Left lobe of liver (tissue), 2 donors: ENCODE measurements around the gene SH3RF2. TPM values are rescaled to one million over a fixed set of nuclear protein-coding genes. Genes with fewer than 3 reads are reported as not detected.

Source experiments
- ATAC-seq: fragments of 200-7000 bp; cut with Tn5 transposase; one replicate; pipeline ENCODE4 v1.9.1; 2020; ENCODE audit warnings: mild to moderate bottlenecking, moderate library complexity
- DNase-seq: peaks from one replicate; pipeline ENCODE4 v3.0.0-alpha.2; 2020; ENCODE audit warnings: low spot score
- total RNA-seq: library from RNA; stranded (reverse); gene quantifications from one replicate; pipeline ENCODE4 v1.2.1, GENCODE V29; 2021
- donor health status: DM: no; HTN: no; CAD: no; lungs with moderate emphysema.
- donor health status: DM: no; HTN: yes; CAD: no.

SH3RF2 gene
- total RNA-seq, 1 donor from 2014 or later, result 18.0 TPM

GRCh38 chr5:145921211-145921610 lies 15.2 kb upstream of the SH3RF2 start:
- DNase-seq, result no peak
- no peak for ATAC-seq

DNA sequence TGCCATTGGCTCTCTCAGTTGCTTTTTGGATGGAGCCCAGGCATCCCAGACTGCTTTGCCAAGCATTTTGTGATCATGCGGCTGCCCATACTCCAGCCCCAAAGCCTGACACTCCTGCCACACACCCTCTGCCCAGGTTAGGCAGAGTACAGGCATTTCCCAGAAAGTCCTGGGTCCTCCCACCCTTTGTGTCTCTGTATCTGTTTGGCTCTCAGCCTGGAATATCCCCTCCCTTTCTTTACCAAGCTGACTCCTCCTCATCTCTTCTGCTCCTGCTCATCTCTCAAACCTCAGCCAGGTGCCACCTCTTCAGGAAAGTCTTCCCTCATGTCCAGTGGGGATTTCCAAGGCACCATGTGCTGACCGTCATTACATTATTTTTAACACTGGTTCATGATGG lies 14.3 kb upstream of the SH3RF2 start:
- DNase-seq (no peak), ATAC-seq (peak; percentile 34)

GRCh38 chr5:145923405-145923804 lies 13.0 kb upstream of the SH3RF2 start:
- no peak for DNase-seq
- no peak for ATAC-seq

DNA sequence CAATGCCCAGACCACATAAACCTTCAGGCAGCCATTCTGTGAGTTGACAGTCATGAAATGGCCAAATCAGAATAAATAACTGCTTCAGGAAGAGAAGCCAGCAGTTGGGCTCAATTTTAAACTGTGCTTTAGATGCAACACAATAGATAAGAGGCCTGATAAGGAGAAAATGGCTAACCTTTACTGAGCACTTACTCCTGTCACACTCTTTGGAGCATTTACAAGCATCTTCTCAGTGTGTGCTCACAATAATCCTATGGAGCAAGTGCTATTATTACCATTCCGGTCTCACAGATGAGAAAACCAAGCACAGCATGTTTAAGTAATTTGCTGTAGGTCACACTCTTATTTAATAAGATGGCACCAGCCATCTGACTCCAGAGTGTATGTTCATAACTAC lies 11.5 kb upstream of the SH3RF2 start:
- DNase-seq (no peak), ATAC-seq (no peak)

GRCh38 chr5:145925353-145925752 lies 11.0 kb upstream of the SH3RF2 start:
- ATAC-seq (no peak), DNase-seq (no peak)

DNA sequence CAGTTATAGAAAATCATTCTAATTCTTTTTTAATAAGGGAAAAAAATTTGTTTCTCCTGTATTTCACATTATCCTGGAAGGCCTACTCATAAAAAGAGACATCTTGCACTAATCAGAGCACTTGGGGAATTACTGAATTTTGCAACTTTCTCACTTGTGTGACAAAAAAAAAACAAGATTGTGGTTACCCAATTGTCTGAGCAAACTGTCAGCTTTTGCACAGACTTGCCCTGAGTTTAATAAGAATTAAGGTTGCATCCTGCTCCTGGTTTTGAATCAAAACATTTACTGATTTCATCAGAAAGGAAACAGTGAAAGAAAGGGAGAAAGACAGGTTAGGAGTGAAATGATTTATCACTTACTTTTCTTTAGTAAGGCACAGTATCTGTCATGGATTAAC lies 10.6 kb upstream of the SH3RF2 start:
- DNase-seq, result no peak
- ATAC-seq, result no peak

- ATAC-seq (no peak), DNase-seq (no peak)
Observed at GRCh38 chr5:145931718-145932117, 4.7 kb upstream of the SH3RF2 start.

DNA sequence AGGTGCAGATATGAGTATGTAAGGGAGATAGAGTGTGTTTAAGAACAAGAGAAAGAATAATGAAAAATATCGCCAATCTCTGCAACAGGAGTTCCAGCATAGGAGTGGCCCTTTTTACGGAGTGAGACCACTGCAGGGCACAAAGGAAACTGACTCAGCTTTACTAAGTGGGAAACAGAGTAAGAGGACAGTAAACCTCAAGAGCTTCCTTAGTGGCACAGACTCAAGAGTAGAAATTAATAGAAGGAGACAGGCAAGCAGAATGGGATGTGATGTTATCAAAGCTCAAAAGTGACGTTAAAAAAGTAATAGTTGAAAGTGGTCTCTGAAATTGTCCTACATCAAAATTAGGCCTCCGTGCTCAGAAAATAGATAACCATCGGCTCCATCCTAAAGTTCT lies 2.1 kb upstream of the SH3RF2 start:
- ATAC-seq (no peak), DNase-seq (no peak)

GRCh38 chr5:145937432-145938250 lies 1.3 kb downstream of the SH3RF2 start:
- DNase-seq, result peak; percentile 54
- ATAC-seq, result peak; percentile 55

DNA sequence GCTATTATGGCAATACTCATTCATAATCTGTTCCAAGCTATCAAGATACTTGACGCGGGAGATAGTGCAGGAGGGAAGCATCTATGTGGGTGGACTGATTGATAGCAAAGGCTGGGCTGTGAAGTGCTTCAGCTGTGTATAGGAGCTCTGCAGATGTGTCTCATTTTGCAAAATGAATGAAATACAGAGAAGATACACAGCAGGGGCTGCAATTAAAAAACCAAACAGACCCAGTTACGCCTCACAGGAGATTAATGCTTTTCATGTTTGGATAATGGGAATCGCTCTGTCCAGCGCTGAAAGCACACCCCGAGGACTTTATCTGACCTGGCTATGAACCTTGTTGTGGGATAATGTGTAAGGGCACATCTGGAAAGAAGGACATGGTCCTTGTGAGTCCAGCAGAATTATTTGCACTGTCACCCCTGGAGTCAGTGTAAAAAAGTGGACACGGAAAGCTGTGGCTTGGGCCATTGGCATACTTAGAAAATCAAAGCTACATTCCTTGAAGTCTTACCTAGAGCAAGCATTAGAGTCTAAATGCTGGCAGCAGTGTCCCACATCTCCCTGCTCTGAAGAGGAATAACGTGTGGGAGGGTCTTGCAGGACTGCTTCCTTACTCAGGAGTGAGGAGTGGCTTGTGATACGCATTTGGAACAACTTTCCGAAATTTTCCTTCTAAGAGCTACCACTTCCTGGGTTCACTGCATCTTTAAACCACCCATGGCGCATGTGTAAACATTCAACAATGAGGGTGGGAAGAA lies 2.6 kb downstream of the SH3RF2 start:
- DNase-seq (no peak), ATAC-seq (no peak)

DNA sequence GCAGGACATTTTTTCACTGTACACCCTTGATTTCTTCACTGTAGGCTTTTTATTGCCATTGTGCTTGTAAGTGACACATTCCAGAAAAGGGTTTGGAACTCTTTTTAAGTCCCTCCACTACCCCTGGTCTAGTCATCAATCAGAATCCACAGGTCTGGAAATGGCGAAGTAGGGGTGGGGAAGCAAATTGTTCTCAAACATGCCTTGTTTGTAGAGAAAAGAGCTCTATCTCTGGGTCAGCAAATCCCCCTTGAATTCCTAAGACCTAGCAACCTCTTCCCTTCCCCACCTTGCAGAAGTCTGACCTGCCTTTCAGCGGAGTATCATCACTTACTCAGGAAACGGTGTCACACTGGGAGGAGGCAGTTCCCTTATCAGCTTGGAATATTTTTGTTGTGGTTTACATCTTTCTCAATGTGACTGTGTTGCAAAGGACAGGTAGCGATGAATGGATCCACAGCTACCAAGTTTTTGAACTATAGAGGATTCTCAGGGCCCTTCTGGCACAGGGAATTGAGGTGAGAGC lies 3.2 kb downstream of the SH3RF2 start:
- DNase-seq (no peak), ATAC-seq (no peak)

GRCh38 chr5:145941096-145941447 lies 4.7 kb downstream of the SH3RF2 start:
- DNase-seq (no peak), ATAC-seq (no peak)

- DNase-seq (no peak), ATAC-seq (no peak)
Observed at GRCh38 chr5:145941448-145942130, 5.2 kb downstream of the SH3RF2 start.

DNA sequence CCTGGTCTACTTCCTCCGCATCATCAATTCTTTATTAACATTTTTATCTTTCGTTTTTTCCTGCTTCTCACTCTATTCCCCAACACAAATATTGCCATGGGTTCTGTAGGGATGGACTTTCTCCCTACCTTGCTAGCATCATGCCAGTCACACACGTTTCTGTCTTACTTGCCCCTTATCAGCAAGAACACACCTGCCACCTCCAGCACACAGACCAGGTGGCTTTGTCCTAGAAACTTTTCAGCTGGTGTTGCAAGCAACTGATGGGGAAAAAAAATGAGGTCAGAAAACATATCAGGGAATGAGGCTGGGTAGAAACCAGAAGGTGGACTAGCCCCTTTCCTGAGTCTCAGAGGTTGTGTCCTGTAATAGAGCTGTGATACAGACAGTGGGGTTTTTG lies 5.8 kb downstream of the SH3RF2 start:
- ATAC-seq (peak; percentile 4), DNase-seq (no peak)

DNA sequence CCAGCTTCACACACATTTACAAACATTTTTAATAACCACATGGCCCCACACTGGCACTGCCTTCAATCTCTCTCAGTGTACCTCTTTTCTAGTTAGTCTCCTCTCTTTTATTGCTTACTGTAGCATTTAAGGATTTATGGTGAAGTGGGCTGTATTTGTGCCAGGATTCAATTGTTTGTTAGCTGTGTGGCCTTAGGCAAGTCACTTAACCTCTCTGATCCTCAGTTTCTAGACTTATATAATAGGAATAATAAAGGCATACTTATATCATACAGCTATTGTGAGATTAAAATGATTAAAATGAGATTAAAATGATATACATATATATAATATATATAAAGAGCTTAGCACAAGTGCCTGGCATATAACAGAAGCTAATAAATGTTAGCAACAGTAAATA lies 6.4 kb downstream of the SH3RF2 start:
- DNase-seq (no peak), ATAC-seq (no peak)

DNA sequence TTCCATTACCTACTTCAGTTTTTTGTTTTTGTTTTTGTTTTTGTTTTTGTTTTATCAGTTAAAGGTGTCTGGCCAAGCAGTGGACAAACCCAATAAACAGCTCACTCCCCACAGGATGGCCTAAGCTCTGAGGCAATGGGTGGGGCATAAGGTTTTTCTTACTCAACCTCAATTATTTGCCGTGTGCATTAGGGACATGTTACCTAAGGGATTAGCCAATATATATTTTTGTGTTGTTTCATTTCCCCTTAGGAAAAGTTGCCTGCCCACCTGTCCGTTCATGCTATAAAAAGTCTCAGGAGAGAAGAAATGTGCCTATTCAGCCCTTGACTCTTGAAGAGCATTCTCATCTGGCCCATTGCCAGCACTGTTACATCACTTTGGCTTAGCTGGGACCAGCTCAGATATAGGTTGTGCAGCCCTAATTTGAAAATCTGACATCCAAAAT lies 7.3 kb downstream of the SH3RF2 start:
- DNase-seq (peak; percentile 60), ATAC-seq (peak; percentile 11)

GRCh38 chr5:145944328-145944727 lies 8.0 kb downstream of the SH3RF2 start:
- ATAC-seq (peak; percentile 88), DNase-seq (peak; percentile 64)

GRCh38 chr5:145945620-145946111 lies 9.3 kb downstream of the SH3RF2 start:
- no peak for DNase-seq
- no peak for ATAC-seq

GRCh38 chr5:145946112-145946861 lies 9.9 kb downstream of the SH3RF2 start:
- no peak for DNase-seq
- ATAC-seq, result peak; percentile 50

DNA sequence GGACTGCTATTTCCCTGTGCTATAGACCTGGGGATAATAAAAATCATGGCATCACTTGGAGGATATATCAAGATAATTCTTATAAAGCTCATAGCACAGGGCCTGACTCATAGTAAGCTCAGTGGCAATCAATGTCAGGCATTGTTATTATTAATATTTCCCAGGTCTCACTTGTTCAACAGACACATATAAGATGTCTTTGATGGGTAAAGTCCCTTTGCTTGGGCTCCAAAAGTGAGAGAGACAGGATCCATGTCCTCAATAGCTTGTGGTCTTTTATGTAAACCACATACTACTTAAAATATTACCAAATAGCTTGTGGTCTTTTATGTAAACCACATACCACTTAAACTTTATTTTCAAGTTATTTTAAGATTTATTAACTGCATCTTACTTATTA lies 11.2 kb downstream of the SH3RF2 start:
- DNase-seq (no peak), ATAC-seq (no peak)

- DNase-seq, result no peak
Observed at GRCh38 chr5:145948047-145948446, 11.7 kb downstream of the SH3RF2 start.

More at GRCh38 chr5:145948047-145948446, 11.7 kb downstream of the SH3RF2 start:
- no peak for ATAC-seq
